Stimulated activated CD4-positive, alpha-beta T cell treated with anti-CD3 and anti-CD28 coated beads, Interleukin-4, amount 100 ng/mL, for 4 hours (primary cell): ENCODE results near the gene CNTLN.
A peak's percentile ranks its signal among the peaks of the same experiment; 100 is the strongest.

ENCODE experiments used
- DNase-seq, 2 experiments: peaks; one replicate each; pipeline ENCODE4 v3.0.0-alpha.2; 2020

Gene CNTLN, protein sequence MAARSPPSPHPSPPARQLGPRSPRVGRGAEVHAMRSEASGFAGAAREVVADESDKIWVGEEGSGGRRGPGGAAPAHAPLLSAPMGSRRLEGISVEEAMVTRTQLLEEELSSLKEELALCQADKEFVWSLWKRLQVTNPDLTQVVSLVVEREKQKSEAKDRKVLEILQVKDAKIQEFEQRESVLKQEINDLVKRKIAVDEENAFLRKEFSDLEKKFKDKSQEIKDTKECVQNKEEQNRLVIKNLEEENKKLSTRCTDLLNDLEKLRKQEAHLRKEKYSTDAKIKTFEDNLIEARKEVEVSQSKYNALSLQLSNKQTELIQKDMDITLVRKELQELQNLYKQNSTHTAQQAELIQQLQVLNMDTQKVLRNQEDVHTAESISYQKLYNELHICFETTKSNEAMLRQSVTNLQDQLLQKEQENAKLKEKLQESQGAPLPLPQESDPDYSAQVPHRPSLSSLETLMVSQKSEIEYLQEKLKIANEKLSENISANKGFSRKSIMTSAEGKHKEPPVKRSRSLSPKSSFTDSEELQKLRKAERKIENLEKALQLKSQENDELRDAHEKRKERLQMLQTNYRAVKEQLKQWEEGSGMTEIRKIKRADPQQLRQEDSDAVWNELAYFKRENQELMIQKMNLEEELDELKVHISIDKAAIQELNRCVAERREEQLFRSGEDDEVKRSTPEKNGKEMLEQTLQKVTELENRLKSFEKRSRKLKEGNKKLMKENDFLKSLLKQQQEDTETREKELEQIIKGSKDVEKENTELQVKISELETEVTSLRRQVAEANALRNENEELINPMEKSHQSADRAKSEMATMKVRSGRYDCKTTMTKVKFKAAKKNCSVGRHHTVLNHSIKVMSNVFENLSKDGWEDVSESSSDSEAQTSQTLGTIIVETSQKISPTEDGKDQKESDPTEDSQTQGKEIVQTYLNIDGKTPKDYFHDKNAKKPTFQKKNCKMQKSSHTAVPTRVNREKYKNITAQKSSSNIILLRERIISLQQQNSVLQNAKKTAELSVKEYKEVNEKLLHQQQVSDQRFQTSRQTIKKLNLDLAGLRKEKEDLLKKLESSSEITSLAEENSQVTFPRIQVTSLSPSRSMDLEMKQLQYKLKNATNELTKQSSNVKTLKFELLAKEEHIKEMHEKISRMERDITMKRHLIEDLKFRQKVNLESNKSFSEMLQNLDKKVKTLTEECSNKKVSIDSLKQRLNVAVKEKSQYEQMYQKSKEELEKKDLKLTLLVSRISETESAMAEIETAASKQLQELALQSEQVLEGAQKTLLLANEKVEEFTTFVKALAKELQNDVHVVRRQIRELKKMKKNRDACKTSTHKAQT (N-terminal part only)

DNA sequence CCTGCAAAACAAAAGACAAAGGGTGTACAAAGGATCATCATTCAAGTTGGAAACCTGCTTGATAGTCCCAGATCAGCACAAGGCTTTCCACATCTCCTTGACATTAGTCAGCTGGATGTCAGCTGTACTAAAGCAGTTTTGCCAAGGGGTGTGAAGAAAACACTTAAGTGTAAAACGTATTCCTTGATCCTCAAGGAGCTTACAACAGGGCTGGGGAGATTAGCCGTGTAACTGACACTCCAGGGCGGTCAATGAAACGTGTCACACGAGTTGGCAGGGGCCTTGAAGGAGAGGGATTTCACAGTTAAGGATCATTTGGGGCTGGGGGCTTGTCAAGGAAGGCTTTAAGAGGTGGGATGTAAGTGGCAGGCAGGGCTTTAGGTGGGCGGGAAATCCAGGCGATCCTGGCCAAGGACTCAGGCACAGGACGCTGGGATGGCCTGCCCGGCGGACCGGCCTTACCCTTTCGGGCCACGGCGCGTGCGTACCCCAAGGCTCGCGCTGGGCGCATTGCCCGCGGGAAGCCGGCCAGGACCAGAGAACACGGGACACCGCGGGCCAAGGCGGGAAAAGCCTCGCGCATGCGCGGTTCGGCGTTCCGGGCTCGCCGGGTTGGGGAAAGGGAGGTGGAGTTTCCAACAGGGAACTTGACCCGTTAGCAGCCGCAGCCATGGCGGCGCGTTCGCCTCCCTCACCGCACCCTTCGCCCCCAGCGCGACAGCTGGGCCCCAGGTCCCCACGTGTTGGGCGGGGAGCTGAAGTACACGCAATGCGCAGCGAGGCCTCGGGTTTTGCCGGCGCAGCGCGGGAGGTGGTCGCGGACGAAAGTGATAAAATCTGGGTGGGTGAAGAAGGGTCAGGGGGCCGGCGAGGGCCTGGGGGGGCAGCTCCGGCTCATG, at the start of gene CNTLN:
Gene CNTLN, plus strand, starts transcription at position 645 of the 899 bp plus-strand sequence. Its CDS starts 26 bp downstream, at position 671.
- peak; percentile 36 to 64 for DNase-seq

- no peak for DNase-seq
These were observed 46.3 kb upstream of the CNTLN start for GRCh38 chr9:17088566-17088965.

- no peak for DNase-seq
These were observed 44.8 kb upstream of the CNTLN start for GRCh38 chr9:17090041-17090440.

DNA sequence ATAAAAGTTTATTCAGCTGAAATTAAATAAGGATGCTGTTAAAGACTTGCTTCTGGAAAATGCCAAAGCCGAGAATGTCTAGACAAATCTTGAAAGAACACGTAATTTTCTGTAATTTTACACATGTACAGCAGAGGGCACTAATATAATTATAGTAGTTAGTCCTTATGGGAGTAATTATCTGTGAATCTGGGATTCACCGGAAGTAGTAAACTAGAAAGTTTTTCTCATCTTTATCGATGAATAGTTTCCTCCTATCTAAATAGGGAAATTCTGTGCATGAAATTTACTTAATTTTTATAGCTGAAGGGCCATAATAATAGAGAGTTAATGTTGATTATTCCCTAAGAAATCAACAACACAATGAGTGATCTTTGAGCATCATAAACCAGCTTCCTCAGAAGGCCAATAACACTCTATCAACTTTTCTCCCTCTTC, 18.4 kb upstream of the CNTLN start:
- no peak for DNase-seq

GRCh38 chr9:17117372-17117771, 17.5 kb upstream of the CNTLN start:
- no peak for DNase-seq

GRCh38 chr9:17120203-17120602, 14.6 kb upstream of the CNTLN start:
- no peak for DNase-seq

DNA sequence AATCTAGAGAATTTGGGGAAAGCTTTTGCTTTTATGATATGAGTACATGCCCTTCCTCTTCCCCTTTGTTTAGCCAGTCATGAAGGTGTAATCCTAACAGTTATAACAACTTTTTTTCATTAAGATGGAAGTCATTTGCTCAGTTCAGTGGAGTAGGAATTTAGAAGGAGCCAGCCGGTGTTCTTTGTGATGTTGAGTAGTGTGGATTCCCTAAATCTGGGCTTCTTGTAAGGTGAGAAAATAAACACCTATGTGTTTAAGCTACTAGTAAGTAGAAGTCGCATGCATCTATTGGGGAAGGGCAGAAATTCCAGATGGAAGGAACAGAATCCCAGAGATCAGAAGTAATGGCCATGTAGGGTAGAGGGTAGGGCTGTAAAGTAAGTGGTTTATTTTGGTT, 13.6 kb upstream of the CNTLN start:
- no peak for DNase-seq

DNA sequence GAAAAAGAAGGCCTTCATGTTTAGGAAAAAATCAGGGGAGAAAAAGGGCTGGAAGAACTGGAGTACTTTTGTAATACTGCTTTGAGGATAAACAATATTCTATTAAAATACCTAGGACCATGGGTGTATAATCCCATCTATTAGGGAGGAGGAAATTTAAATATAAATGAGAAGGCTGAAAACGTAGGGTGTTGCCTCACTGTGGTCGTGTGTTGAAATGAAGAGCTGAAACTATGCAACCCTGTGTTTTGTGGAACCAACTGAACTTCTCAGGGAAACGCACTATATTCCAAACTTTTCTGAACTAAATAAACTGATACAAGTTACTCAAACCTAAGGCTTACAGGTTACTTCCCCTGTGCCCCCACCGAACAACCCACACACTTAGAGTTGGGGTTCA, 4.5 kb upstream of the CNTLN start:
- no peak for DNase-seq

GRCh38 chr9:17130725-17131124, 4.1 kb upstream of the CNTLN start:
- DNase-seq: no peak

- DNase-seq: no peak
These were observed 3.3 kb upstream of the CNTLN start for GRCh38 chr9:17131494-17131893.

DNA sequence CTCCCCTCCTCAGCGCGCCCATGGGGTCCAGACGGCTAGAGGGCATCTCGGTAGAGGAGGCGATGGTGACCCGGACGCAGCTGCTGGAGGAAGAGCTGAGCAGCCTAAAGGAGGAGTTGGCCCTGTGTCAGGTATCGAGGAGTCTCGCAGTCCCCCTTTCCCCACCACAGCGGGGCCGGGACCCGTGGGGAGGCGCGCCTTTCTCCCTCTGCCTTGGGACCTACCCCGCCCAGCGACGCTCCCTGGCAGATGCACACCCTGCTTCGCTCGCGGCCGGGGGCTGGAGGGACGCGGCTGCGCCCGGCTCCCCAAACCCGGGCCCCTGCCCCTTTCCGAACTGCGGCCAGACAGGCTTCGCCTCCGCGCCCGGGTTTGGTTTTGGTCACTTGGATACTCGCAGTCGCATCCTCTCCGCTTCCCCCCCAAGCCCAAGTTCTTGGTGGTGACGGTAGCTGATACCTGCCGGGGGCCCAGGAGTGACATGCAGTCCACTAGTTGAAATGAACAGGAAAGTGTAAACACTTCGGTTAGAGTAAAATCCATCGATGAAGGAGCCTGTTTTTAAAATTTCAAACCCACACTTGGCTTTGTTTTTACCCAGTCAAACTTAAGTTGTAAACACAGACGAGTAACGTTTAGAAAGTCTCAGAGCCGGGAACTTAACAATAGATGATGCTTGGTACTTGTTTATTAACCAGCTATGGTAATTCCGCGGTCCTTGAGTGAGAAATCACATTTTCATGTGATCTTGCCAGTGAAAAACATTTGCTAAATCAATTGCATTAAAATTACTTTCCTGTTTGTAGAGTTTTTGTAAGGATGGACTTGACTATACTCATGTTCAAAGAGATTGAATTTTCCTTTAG, 688 bp downstream of the CNTLN start:
- DNase-seq: peak in 1 of 2 experiments; percentile 1

DNA sequence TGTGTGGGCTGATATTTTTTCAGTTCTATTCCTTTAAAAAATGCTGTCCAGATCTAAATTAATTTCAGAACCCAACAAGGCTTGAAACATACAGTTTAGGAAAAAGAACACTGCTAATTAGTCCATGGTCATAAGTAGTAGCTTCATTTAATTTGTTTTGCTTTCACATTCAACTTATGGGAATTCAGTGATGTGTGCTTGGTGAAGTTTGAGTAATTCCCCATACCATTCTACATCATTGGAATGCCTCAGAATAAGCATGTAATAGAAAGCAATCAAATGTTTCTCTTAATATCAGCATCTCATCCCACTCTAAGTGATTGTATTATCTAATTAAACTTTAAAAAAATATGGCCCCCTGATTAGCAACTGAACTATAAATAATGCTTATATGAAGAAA, 2.7 kb downstream of the CNTLN start:
- no peak for DNase-seq

GRCh38 chr9:17138503-17138902, 3.7 kb downstream of the CNTLN start:
- DNase-seq: no peak

- no peak for DNase-seq
These were observed 5.6 kb downstream of the CNTLN start for GRCh38 chr9:17140418-17140817.

- DNase-seq: no peak
These were observed 13.5 kb downstream of the CNTLN start for GRCh38 chr9:17148324-17148723.

DNA sequence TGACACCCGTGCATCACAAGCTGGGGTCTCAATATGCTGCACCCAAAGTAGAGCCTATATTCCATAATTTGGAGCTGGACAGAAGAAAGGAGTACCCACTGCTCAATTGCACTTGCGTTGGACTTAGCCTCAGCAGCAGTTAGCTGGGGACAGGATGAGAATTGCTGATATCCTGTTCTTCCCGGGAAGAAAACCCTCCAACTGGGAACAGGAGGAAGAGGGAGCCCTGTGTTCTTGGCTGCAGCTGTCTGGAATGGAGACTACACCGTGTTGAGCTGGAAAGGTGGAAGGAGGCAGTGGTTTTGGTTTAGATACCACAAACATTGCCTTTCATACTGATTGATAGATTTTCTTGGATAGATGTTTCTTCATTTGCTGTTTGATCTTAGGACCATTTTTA, 24.6 kb downstream of the CNTLN start:
- no peak for DNase-seq

GRCh38 chr9:17160327-17160726, 25.5 kb downstream of the CNTLN start:
- no peak for DNase-seq

- DNase-seq: no peak
These were observed 30.9 kb downstream of the CNTLN start for GRCh38 chr9:17165764-17166163.

GRCh38 chr9:17166346-17166745, 31.5 kb downstream of the CNTLN start:
- no peak for DNase-seq

DNA sequence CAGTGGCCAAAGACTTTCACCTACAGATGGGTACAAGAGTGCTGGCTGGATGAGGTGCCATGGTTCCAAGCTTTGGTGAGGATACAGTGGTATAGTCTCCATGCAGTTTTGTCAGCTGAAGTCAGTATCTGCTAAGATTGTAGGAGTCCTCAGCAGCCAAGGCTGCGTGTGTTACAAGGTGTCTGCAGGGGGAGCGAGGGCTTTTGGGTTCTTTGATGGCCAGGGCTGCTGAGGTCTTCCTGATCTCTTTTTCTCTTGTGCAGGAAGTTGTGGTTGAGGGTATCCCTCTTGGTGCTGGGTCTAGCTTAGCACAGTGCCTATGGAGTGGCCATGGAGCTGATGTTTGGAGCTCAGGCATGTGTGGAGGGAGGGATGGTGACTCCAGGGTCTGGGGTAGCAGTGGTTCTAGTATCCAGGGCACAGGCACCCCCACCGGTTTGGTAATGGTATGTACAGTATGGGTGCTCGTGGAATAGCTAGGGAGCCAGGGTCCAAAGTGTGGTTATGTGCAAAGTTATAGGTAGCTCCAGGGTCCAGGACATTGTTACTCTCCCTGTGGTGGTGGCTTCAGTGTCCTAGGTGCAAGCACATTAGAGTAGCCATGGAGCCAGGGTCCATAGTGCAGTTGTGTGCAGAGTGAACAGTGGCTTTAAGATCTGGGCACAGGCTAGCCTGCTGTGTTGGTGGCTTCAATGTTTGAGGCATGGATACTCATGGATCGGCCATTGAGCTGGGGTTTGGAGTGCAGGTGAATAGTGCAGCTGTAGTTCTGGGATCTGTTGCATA, 36.7 kb downstream of the CNTLN start:
- no peak for DNase-seq
